Fibroblast of lung (primary cell): ENCODE results near the gene PLXNA4.

ENCODE experiments used
- EZH2 ChIP-seq: IDR thresholded peaks from 2 replicates; pipeline ENCODE4 v1.5.1; 2012; ENCODE audit warnings: low read length, control low read depth, mild to moderate bottlenecking; ENCODE audit errors: missing control alignments
- TF ChIP-seq, protein P1 (sequence below), 2 donors: IDR thresholded peaks in 1 of 2; conservative IDR thresholded peaks in 1 of 2; 1 replicate in 1 of 2; 2 replicates in 1 of 2; pipeline ENCODE4 v1.5.1; 2011 to 2012; ENCODE audit warnings: low read length in 2 of 2, control low read depth in 1 of 2, inconsistent platforms in 1 of 2, low read depth in 1 of 2, mild to moderate bottlenecking in 1 of 2

DNA sequence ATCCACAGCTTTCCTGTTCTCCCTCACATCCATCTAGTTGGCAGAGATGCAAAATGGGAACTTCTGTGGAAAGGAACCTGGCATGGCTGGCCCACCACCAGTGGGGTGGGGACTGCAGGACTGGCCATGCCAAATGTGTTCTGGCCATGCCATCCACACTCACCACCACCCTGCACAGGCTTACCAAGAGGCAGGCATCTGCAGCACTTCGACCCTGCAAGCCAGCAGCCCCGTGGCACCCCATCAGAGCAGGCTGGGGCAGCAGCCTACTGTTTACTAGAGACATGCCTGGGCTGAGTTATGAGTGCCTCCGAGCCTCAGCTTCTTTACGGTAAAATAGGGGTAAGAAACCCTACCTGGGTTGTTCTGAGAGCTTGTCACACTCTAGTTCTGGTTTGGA is 313.1 kb downstream of the PLXNA4 start:
- TF ChIP-seq, protein P1, sequence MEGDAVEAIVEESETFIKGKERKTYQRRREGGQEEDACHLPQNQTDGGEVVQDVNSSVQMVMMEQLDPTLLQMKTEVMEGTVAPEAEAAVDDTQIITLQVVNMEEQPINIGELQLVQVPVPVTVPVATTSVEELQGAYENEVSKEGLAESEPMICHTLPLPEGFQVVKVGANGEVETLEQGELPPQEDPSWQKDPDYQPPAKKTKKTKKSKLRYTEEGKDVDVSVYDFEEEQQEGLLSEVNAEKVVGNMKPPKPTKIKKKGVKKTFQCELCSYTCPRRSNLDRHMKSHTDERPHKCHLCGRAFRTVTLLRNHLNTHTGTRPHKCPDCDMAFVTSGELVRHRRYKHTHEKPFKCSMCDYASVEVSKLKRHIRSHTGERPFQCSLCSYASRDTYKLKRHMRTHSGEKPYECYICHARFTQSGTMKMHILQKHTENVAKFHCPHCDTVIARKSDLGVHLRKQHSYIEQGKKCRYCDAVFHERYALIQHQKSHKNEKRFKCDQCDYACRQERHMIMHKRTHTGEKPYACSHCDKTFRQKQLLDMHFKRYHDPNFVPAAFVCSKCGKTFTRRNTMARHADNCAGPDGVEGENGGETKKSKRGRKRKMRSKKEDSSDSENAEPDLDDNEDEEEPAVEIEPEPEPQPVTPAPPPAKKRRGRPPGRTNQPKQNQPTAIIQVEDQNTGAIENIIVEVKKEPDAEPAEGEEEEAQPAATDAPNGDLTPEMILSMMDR (conservative IDR thresholded peaks at IDR 0.05 in 1 of 2, IDR thresholded peaks at IDR 0.05 in 1 of 2; ENCODE audit: low read depth in 1 of 2, low read length in 2 of 2), result no peak
- TF ChIP-seq EZH2, result no peak
